CD4-positive, alpha-beta T cell (primary cell): ENCODE results near the gene SCIN. TPM values are rescaled to one million over a fixed set of nuclear protein-coding genes. Genes with fewer than 3 reads are reported as not detected.

Experiments used
- ATAC-seq: fragments of 200-7000 bp; cut with Tn5 transposase; one replicate; pipeline ENCODE4 v1.10.0; 2022; ENCODE audit warnings: mild to moderate bottlenecking; ENCODE audit not compliant: poor library complexity
- CTCF ChIA-PET: fragments of 350-600 bp; sonication (Branson Sonifier 250); formaldehyde crosslinking; loops from one replicate; lab custom pipeline; 2021; ENCODE audit warnings: antibody characterized with exemption, inconsistent platforms; lab: Charles Lee
- POLR2A ChIA-PET: fragments of 350-600 bp; sonication (Branson Sonifier 250); formaldehyde crosslinking; loops from one replicate; lab custom pipeline; 2021; ENCODE audit warnings: antibody characterized with exemption, inconsistent platforms; lab: Charles Lee
- DNase-seq, 14 experiments: peaks; one replicate each; pipeline ENCODE4 v3.0.0-alpha.2; 2013 to 2020; ENCODE audit warnings: mixed read lengths in 2 of 14
- H3K27ac ChIP-seq, 2 donors: one replicate each; pipeline versions ENCODE4 v1.5.1 to v1.7.0; 2013; ENCODE audit warnings: low read length in 2 of 2, low read depth in 1 of 2, mild to moderate bottlenecking in 1 of 2
- H3K27me3 ChIP-seq, 2 experiments: 1 replicate in 1 of 2; 2 replicates in 1 of 2; pipeline versions ENCODE4 v1.6.1 to v1.7.0; 2013; ENCODE audit warnings: low read length in 2 of 2, control low read depth in 1 of 2, mild to moderate bottlenecking in 1 of 2, moderate library complexity in 1 of 2; ENCODE audit not compliant: insufficient read depth in 2 of 2, control insufficient read depth in 1 of 2
- H3K36me3 ChIP-seq: one replicate; pipeline ENCODE4 v1.6.1; 2013; ENCODE audit warnings: low read length, control low read depth; ENCODE audit not compliant: insufficient read depth
- H3K4me1 ChIP-seq: one replicate; pipeline ENCODE4 v1.6.1; 2013; ENCODE audit warnings: low read length, control low read depth; ENCODE audit not compliant: insufficient read depth
- H3K4me3 ChIP-seq: one replicate; pipeline ENCODE4 v1.5.1; 2013; ENCODE audit warnings: mild to moderate bottlenecking, low read length, moderate library complexity
- H3K9me3 ChIP-seq, 2 experiments: 1 replicate in 1 of 2; 2 replicates in 1 of 2; pipeline versions ENCODE4 v1.6.1 to v1.7.0; 2013; ENCODE audit warnings: low read length in 2 of 2, mild to moderate bottlenecking in 2 of 2, control low read depth in 1 of 2, moderate library complexity in 1 of 2; ENCODE audit not compliant: control insufficient read depth in 1 of 2, insufficient read depth in 1 of 2
- H3K27ac Mint-ChIP-seq: one replicate; pipeline ENCODE4 v1.8.0; 2020; ENCODE audit warnings: mixed read lengths
- H3K27me3 Mint-ChIP-seq: one replicate; pipeline ENCODE4 v1.8.0; 2021; ENCODE audit warnings: mixed read lengths
- H3K36me3 Mint-ChIP-seq: one replicate; pipeline ENCODE4 v1.8.0; 2021; ENCODE audit warnings: low read depth, mixed read lengths
- H3K4me1 Mint-ChIP-seq: one replicate; pipeline ENCODE4 v1.8.0; 2021; ENCODE audit warnings: low read depth, mixed read lengths
- H3K4me3 Mint-ChIP-seq: one replicate; pipeline ENCODE4 v1.8.0; 2020; ENCODE audit warnings: mild to moderate bottlenecking, mixed read lengths
- H3K9me3 Mint-ChIP-seq: one replicate; pipeline ENCODE4 v1.8.0; 2020; ENCODE audit warnings: mixed read lengths
- intact Hi-C, 2 experiments: fragments of 100-400 bp; cut with DNase I in 1 of 2; cut with micrococcal nuclease in 1 of 2; formaldehyde crosslinking; loops; one replicate each; pipeline versions ENCODE4 v1.15.1 to v1.9.0; 2023 to 2025; cut with DNase I, micrococcal nuclease
- total RNA-seq, 174 experiments: library from RNA in 2 of 174; stranded (reverse) in 2 of 174; gene quantifications; one replicate each; pipeline ENCODE4 v1.2.3 and lab custom pipeline; 2021 to 2026
- TF ChIP-seq, protein P1 (sequence below): fragments of 200-600 bp; IDR thresholded peaks from one replicate; pipeline ENCODE4 v1.8.0; 2022; ENCODE audit warnings: antibody characterized with exemption, mild to moderate bottlenecking

SCIN gene
- total RNA-seq, 2 experiments from 2014 or later = 0.08 TPM; not detected in 1

- H3K27me3 ChIP-seq = no peaks in the 10 kb centered on the region
- Mint-ChIP-seq H3K9me3 (no peaks in the 10 kb centered on the region), H3K4me1 (peaks cover 35% of the 10 kb centered on the region), H3K36me3 (no peaks in the 10 kb centered on the region), H3K27ac (peak overlapping the region; percentile 10), H3K27me3 (no peaks in the 10 kb centered on the region), H3K4me3 (peak overlapping the region; percentile 52)
- no peaks in the 10 kb centered on the region for H3K36me3 ChIP-seq
- H3K27ac ChIP-seq = peak overlapping the region in 1 of 2 donors; percentile 13
- ChIA-PET CTCF (interaction anchor here (1.3 to 1.9 kb wide), 3 partner anchors 20 to 625 kb away, joined by 3 to 13 read pairs (median 10); no protein-coding TSS in a partner anchor), POLR2A (interaction anchor here (1.7 kb wide), 1 partner anchor 48 kb away, joined by 9 read pairs; no protein-coding TSS in a partner anchor)
- H3K4me3 ChIP-seq = no peak overlapping the region
- H3K9me3 ChIP-seq = no peaks in the 10 kb centered on the region
- intact Hi-C loops = loop anchor here (1.0 to 5.0 kb wide), 3 partner anchors 44 to 1819 kb away; no protein-coding TSS in a partner anchor
- DNase-seq = peak in 2 of 14 experiments; percentile 31 to 38
- H3K4me1 ChIP-seq = peaks cover 4% of the 10 kb centered on the region
- TF ChIP-seq, protein P1, sequence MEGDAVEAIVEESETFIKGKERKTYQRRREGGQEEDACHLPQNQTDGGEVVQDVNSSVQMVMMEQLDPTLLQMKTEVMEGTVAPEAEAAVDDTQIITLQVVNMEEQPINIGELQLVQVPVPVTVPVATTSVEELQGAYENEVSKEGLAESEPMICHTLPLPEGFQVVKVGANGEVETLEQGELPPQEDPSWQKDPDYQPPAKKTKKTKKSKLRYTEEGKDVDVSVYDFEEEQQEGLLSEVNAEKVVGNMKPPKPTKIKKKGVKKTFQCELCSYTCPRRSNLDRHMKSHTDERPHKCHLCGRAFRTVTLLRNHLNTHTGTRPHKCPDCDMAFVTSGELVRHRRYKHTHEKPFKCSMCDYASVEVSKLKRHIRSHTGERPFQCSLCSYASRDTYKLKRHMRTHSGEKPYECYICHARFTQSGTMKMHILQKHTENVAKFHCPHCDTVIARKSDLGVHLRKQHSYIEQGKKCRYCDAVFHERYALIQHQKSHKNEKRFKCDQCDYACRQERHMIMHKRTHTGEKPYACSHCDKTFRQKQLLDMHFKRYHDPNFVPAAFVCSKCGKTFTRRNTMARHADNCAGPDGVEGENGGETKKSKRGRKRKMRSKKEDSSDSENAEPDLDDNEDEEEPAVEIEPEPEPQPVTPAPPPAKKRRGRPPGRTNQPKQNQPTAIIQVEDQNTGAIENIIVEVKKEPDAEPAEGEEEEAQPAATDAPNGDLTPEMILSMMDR = no peak
- ATAC-seq = peak; percentile 40
Measured at GRCh38 chr7:12637819-12638592, 67.5 kb downstream of the SCIN start.

DNA sequence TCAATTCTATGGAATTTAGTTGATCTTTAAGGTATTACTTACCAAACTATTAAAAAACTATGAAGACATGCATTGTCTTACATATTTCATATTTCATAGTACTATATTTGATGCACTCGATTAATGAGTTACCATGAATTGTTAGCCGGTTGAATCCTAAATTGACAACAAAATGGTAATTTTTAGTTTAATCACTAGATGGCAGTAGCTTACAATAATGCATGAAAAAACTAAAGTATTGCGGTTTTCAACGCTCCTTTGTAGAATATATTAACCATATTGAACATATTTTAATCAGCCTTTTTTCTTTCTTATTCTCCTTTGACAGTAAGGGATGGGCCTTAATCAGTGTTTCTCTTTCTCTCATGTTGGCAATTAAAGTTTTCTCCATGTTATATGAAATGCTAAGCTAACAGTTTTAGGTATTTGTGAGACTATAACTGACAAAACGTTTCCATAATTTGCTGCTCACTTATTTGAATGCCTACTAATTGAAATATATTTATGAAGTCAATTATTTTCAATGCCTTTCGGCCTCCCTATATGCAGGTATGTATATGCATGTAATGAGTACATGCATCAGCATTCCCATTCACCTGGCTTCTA lies 68.4 kb downstream of the SCIN start:
- H3K4me3 Mint-ChIP-seq = no peak overlapping the region
- H3K27me3 Mint-ChIP-seq = no peaks in the 10 kb centered on the region
- Histone ChIP-seq H3K36me3 (no peaks in the 10 kb centered on the region), H3K9me3 (no peaks in the 10 kb centered on the region), H3K27me3 (no peaks in the 10 kb centered on the region), H3K27ac (no peak overlapping the region), H3K4me1 (peaks cover 4% of the 10 kb centered on the region), H3K4me3 (no peak overlapping the region)
- peaks cover 29% of the 10 kb centered on the region for H3K4me1 Mint-ChIP-seq
- DNase-seq = peak in 3 of 14 experiments; percentile 62 to 67 (median 66)
- CTCF ChIA-PET = interaction anchor here (1.3 to 1.9 kb wide), 3 partner anchors 21 to 624 kb away, joined by 3 to 13 read pairs (median 10); no protein-coding TSS in a partner anchor
- ATAC-seq = peak; percentile 55
- H3K9me3 Mint-ChIP-seq = no peaks in the 10 kb centered on the region
- POLR2A ChIA-PET = interaction anchor here (1.7 kb wide), 1 partner anchor 47 kb away, joined by 9 read pairs; no protein-coding TSS in a partner anchor
- TF ChIP-seq, protein P1 = peak; percentile 81
- no peak overlapping the region for H3K27ac Mint-ChIP-seq
- H3K36me3 Mint-ChIP-seq = no peaks in the 10 kb centered on the region
- intact Hi-C loops = loop anchor here (1.0 to 5.0 kb wide), 3 partner anchors 43 to 1818 kb away; no protein-coding TSS in a partner anchor

DNA sequence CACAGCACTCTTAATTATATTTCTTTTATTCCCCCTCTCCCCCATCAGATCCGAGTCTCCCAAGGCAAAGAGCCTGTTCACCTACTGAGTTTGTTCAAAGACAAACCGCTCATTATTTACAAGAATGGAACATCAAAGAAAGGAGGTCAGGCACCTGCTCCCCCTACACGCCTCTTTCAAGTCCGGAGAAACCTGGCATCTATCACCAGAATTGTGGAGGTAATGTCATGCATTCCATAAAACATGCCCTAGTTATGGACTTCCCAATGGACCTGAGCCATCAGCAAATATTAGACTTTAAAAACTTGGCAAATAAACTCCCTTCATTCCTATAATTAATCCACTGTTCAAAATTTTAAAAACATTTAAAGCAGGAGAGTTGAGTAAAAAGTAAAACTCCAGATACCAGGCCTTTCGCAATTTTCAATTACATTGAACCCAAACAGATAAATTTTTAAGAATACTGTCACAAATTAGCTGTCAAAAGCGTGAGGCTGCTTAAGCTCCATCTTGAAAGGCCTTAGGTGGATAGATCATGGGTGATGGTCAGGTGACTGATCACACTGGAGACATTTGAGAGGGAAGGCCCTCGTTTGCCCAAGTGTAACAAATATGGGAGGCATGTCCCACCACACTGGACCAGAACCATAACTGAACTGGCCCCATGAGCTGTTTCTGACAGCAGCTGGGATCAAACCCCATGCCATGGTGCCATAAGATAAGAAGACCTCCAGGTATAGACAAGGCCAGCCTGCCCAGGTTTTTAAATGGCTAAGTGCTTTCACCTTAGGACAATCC lies 70.0 kb downstream of the SCIN start:
- peaks cover 4% of the 10 kb centered on the region for H3K4me1 ChIP-seq
- H3K27me3 ChIP-seq = no peaks in the 10 kb centered on the region
- DNase-seq (no peak), ATAC-seq (no peak)
- H3K9me3 ChIP-seq = no peaks in the 10 kb centered on the region
- H3K27ac Mint-ChIP-seq = no peak overlapping the region
- H3K27ac ChIP-seq = no peak overlapping the region
- no peak overlapping the region for H3K4me3 Mint-ChIP-seq
- TF ChIP-seq, protein P1 = no peak
- no peaks in the 10 kb centered on the region for H3K27me3 Mint-ChIP-seq
- no peak overlapping the region for H3K4me3 ChIP-seq
- H3K36me3 Mint-ChIP-seq = no peaks in the 10 kb centered on the region
- POLR2A ChIA-PET = no interaction called here
- no peaks in the 10 kb centered on the region for H3K36me3 ChIP-seq
- H3K9me3 Mint-ChIP-seq = no peaks in the 10 kb centered on the region
- intact Hi-C loops = no loop called here
- H3K4me1 Mint-ChIP-seq = peaks cover 29% of the 10 kb centered on the region
- CTCF ChIA-PET = no interaction called here
